SK-N-SH treated with all-trans-retinoic acid at 6 μM for 48 hours (cell line): ENCODE measurements around the gene MTHFD1.

Experiments
- ATAC-seq: fragments of 200-7000 bp; cut with Tn5 transposase; 3 replicates; pipeline ENCODE4 v1.9.1; 2020; ENCODE audit warnings: mild to moderate bottlenecking, moderate library complexity
- ARNTL ChIP-seq: fragments of 450-650 bp; formaldehyde crosslinking; IDR thresholded peaks from 2 replicates; pipeline ENCODE4 v1.5.0; 2020; ENCODE audit warnings: low read depth, mild to moderate bottlenecking, moderate library complexity, borderline replicate concordance
- BACH2 ChIP-seq: fragments of 250-450 bp; sonication (Bioruptor Pico); IDR thresholded peaks from 2 replicates; pipeline ENCODE4 v1.9.0; 2021; ENCODE audit warnings: mild to moderate bottlenecking, borderline replicate concordance
- CREB5 ChIP-seq: fragments of 250-450 bp; sonication (Bioruptor Pico); IDR thresholded peaks from 2 replicates; pipeline ENCODE4 v1.5.1; 2020; ENCODE audit warnings: low read depth, mild to moderate bottlenecking, moderate library complexity
- CSRNP3 ChIP-seq: fragments of 250-450 bp; sonication (Bioruptor Pico); IDR thresholded peaks from 2 replicates; pipeline ENCODE4 v1.5.1; 2021; ENCODE audit warnings: mild to moderate bottlenecking, moderate library complexity
- ESRRG ChIP-seq: fragments of 250-450 bp; sonication (Bioruptor Pico); IDR thresholded peaks from 2 replicates; pipeline ENCODE4 v1.6.1; 2021; ENCODE audit warnings: mild to moderate bottlenecking
- ISL1 ChIP-seq: fragments of 250-450 bp; sonication (Bioruptor Pico); IDR thresholded peaks from 2 replicates; pipeline ENCODE4 v2.1.2; 2022; ENCODE audit warnings: mild to moderate bottlenecking, moderate library complexity
- OSR1 ChIP-seq: fragments of 250-450 bp; sonication (Bioruptor Pico); IDR thresholded peaks from 2 replicates; pipeline ENCODE4 v1.8.0; 2022; ENCODE audit warnings: moderate library complexity, mild to moderate bottlenecking, inconsistent platforms
- PATZ1 ChIP-seq: fragments of 250-450 bp; sonication (Bioruptor Pico); IDR thresholded peaks from 2 replicates; pipeline ENCODE4 v1.8.0; 2020; ENCODE audit warnings: mild to moderate bottlenecking, moderate library complexity, borderline replicate concordance
- POU6F1 ChIP-seq: fragments of 250-450 bp; sonication (Bioruptor Pico); IDR thresholded peaks from 2 replicates; pipeline ENCODE4 v1.8.0; 2021; ENCODE audit warnings: low read depth, mild to moderate bottlenecking, moderate library complexity, borderline replicate concordance
- PPARA ChIP-seq: fragments of 250-450 bp; sonication (Bioruptor Pico); IDR thresholded peaks from 2 replicates; pipeline ENCODE4 v1.5.0; 2020; ENCODE audit warnings: mild to moderate bottlenecking, borderline replicate concordance
- SNAI2 ChIP-seq: fragments of 250-450 bp; sonication (Bioruptor Pico); IDR thresholded peaks from 2 replicates; pipeline ENCODE4 v1.5.0; 2020; ENCODE audit warnings: mild to moderate bottlenecking, moderate library complexity
- TCF4 ChIP-seq: fragments of 250-450 bp; sonication (Bioruptor Pico); IDR thresholded peaks from 2 replicates; pipeline ENCODE4 v1.8.0; 2021; ENCODE audit warnings: mild to moderate bottlenecking, moderate library complexity, borderline replicate concordance
- TSHZ2 ChIP-seq: fragments of 250-450 bp; sonication (Bioruptor Pico); IDR thresholded peaks from 2 replicates; pipeline ENCODE4 v1.5.0; 2020; ENCODE audit warnings: mild to moderate bottlenecking, moderate library complexity
- ZC3H10 ChIP-seq: fragments of 250-450 bp; sonication (Bioruptor Pico); IDR thresholded peaks from 2 replicates; pipeline ENCODE4 v1.5.1; 2021; ENCODE audit warnings: mild to moderate bottlenecking, moderate library complexity
- ZFP3 ChIP-seq: fragments of 250-450 bp; sonication (Bioruptor Pico); IDR thresholded peaks from 2 replicates; pipeline ENCODE4 v1.5.0; 2020; ENCODE audit warnings: mild to moderate bottlenecking, moderate library complexity
- ZNF565 ChIP-seq: fragments of 450-650 bp; formaldehyde crosslinking; conservative IDR thresholded peaks from 2 replicates; pipeline ENCODE4 v1.5.0; 2020; ENCODE audit warnings: low read depth, mild to moderate bottlenecking, moderate library complexity
- ZNF70 ChIP-seq: fragments of 450-650 bp; formaldehyde crosslinking; IDR thresholded peaks from 2 replicates; pipeline ENCODE4 v1.5.0; 2020; ENCODE audit warnings: mild to moderate bottlenecking, moderate library complexity
- ZNF8 ChIP-seq: fragments of 450-650 bp; formaldehyde crosslinking; IDR thresholded peaks from 2 replicates; pipeline ENCODE4 v1.5.0; 2020; ENCODE audit warnings: mild to moderate bottlenecking, moderate library complexity

MTHFD1 gene

GRCh38 chr14:64493455-64493854, 105.3 kb downstream of the MTHFD1 start:
- no peak for ATAC-seq
- no peak for TF ChIP-seq ESRRG
- no peak for TF ChIP-seq SNAI2
- TF ChIP-seq ZNF8, result no peak
- TF ChIP-seq POU6F1, result no peak
- TF ChIP-seq PATZ1 (CRISPR knock-in tag), result no peak
- no peak for TF ChIP-seq CSRNP3 (CRISPR knock-in tag)
- no peak for TF ChIP-seq ZNF565 (CRISPR knock-in tag)
- TF ChIP-seq ISL1, result no peak
- TF ChIP-seq TCF4, result no peak
- TF ChIP-seq TSHZ2 (CRISPR knock-in tag), result no peak

GRCh38 chr14:64495252-64495651, 107.1 kb downstream of the MTHFD1 start:
- ATAC-seq, result no peak

More at GRCh38 chr14:64495252-64495651, 107.1 kb downstream of the MTHFD1 start:
- TF ChIP-seq ZC3H10 (CRISPR knock-in tag), result no peak
- TF ChIP-seq BACH2 (CRISPR knock-in tag), result no peak
- no peak for TF ChIP-seq CREB5 (CRISPR knock-in tag)
- TF ChIP-seq ZFP3, result no peak
- TF ChIP-seq ZNF8, result no peak
- TF ChIP-seq TSHZ2 (CRISPR knock-in tag), result no peak
- TF ChIP-seq ARNTL (CRISPR knock-in tag), result no peak
- TF ChIP-seq PATZ1 (CRISPR knock-in tag), result no peak
- no peak for TF ChIP-seq ISL1
- no peak for TF ChIP-seq PPARA (CRISPR knock-in tag)
- TF ChIP-seq ZNF70 (CRISPR knock-in tag), result no peak
- TF ChIP-seq TCF4, result no peak
- no peak for TF ChIP-seq ZNF565 (CRISPR knock-in tag)
- TF ChIP-seq SNAI2, result no peak
- TF ChIP-seq OSR1 (CRISPR knock-in tag), result no peak
- no peak for TF ChIP-seq POU6F1
- TF ChIP-seq CSRNP3 (CRISPR knock-in tag), result no peak
